CD14-positive monocyte (primary cell): ENCODE results near the gene SPTBN1. TPM values are rescaled to one million over a fixed set of nuclear protein-coding genes. Genes with fewer than 3 reads are reported as not detected.

Source experiments
- DNase-seq, 3 donors: peaks; one replicate each; pipeline ENCODE4 v3.0.0-alpha.2; 2011 to 2022
- H2AFZ ChIP-seq: 2 replicates; pipeline ENCODE4 v1.6.0; 2012; ENCODE audit warnings: mild to moderate bottlenecking, low read depth, low read length, inconsistent platforms; ENCODE audit not compliant: insufficient read depth, poor library complexity, severe bottlenecking
- H3K27ac ChIP-seq, 2 donors: 1 replicate in 1 of 2; 2 replicates in 1 of 2; pipeline ENCODE4 v1.5.1; 2012 to 2013; ENCODE audit warnings: low read length in 2 of 2, control low read depth in 1 of 2, inconsistent platforms in 1 of 2, low read depth in 1 of 2, mild to moderate bottlenecking in 1 of 2
- H3K27me3 ChIP-seq, 2 donors: one replicate each; pipeline versions ENCODE4 v1.6.0 to v1.6.1; 2011 to 2013; ENCODE audit warnings: low read length in 2 of 2; ENCODE audit not compliant: control insufficient read depth in 2 of 2, insufficient read depth in 2 of 2
- H3K36me3 ChIP-seq, 2 donors: replicated peaks in 1 of 2; 1 replicate in 1 of 2; 2 replicates in 1 of 2; pipeline versions ENCODE4 v1.5.1 to v1.6.1; 2012 to 2013; ENCODE audit warnings: low read length in 2 of 2, control low read depth in 1 of 2, inconsistent platforms in 1 of 2, mild to moderate bottlenecking in 1 of 2; ENCODE audit not compliant: insufficient read depth in 2 of 2, control insufficient read depth in 1 of 2
- H3K4me1 ChIP-seq, 2 donors: 1 replicate in 1 of 2; 2 replicates in 1 of 2; pipeline versions ENCODE4 v1.5.1 to v1.6.1; 2012 to 2013; ENCODE audit warnings: low read length in 2 of 2, control low read depth in 1 of 2, inconsistent platforms in 1 of 2, mild to moderate bottlenecking in 1 of 2, moderate library complexity in 1 of 2; ENCODE audit not compliant: insufficient read depth in 2 of 2, control insufficient read depth in 1 of 2
- H3K4me2 ChIP-seq: replicated peaks from 2 replicates; pipeline ENCODE3; 2012; ENCODE audit warnings: low read length, moderate library complexity, mild to moderate bottlenecking; ENCODE audit not compliant: poor library complexity, severe bottlenecking; ENCODE audit errors: extremely low read depth
- H3K4me3 ChIP-seq, 3 experiments: fragments of 200-600 bp in 1 of 3; sonication (generic) in 1 of 3; replicated peaks in 1 of 3; 1 replicate in 2 of 3; 2 replicates in 1 of 3; pipeline ENCODE4 v1.5.1; 2011 to 2013; ENCODE audit warnings: low read length in 3 of 3, mild to moderate bottlenecking in 3 of 3, control low read depth in 2 of 3, low read depth in 2 of 3, inconsistent platforms in 1 of 3, moderate library complexity in 1 of 3
- H3K79me2 ChIP-seq: 2 replicates; pipeline ENCODE4 v1.6.0; 2012; ENCODE audit warnings: mild to moderate bottlenecking, control low read depth, inconsistent platforms, low read length, moderate library complexity; ENCODE audit not compliant: insufficient read depth
- H3K9ac ChIP-seq: 2 replicates; pipeline ENCODE4 v1.6.0; 2017; ENCODE audit warnings: low read length, mild to moderate bottlenecking; ENCODE audit not compliant: insufficient read depth, poor library complexity, severe bottlenecking
- H3K9me3 ChIP-seq, 2 donors: replicated peaks in 1 of 2; 1 replicate in 1 of 2; 2 replicates in 1 of 2; pipeline versions ENCODE4 v1.5.1 to v1.6.1; 2012 to 2013; ENCODE audit warnings: low read length in 2 of 2, control low read depth in 1 of 2; ENCODE audit not compliant: control insufficient read depth in 1 of 2, insufficient read depth in 1 of 2
- H4K20me1 ChIP-seq: 2 replicates; pipeline ENCODE4 v1.6.0; 2012; ENCODE audit warnings: mild to moderate bottlenecking, low read length, control low read depth, moderate library complexity; ENCODE audit not compliant: insufficient read depth
- H3K27ac Mint-ChIP-seq, 7 donors: one replicate each; pipeline ENCODE4 v1.8.0; 2020; ENCODE audit warnings: mild to moderate bottlenecking in 7 of 7, mixed read lengths in 7 of 7, moderate library complexity in 6 of 7, inconsistent platforms in 2 of 7
- H3K27me3 Mint-ChIP-seq, 3 donors: one replicate each; pipeline ENCODE4 v1.8.0; 2021 to 2022; ENCODE audit warnings: low read depth in 3 of 3, mild to moderate bottlenecking in 3 of 3, mixed read lengths in 3 of 3, moderate library complexity in 3 of 3, inconsistent platforms in 1 of 3
- H3K36me3 Mint-ChIP-seq, 2 donors: one replicate each; pipeline ENCODE4 v1.8.0; 2020; ENCODE audit warnings: mixed read lengths in 2 of 2, inconsistent platforms in 1 of 2, mild to moderate bottlenecking in 1 of 2
- H3K4me1 Mint-ChIP-seq: one replicate; pipeline ENCODE4 v1.8.0; 2020; ENCODE audit warnings: mild to moderate bottlenecking, mixed read lengths
- H3K4me3 Mint-ChIP-seq, 2 donors: one replicate each; pipeline ENCODE4 v1.8.0; 2020; ENCODE audit warnings: mild to moderate bottlenecking in 2 of 2, mixed read lengths in 2 of 2, moderate library complexity in 1 of 2
- H3K9me3 Mint-ChIP-seq, 7 donors: one replicate each; pipeline ENCODE4 v1.8.0; 2020 to 2022; ENCODE audit warnings: mixed read lengths in 7 of 7, mild to moderate bottlenecking in 6 of 7, moderate library complexity in 6 of 7, inconsistent platforms in 2 of 7
- CTCF ChIP-seq: fragments of 200-600 bp; IDR thresholded peaks from one replicate; pipeline ENCODE4 v1.8.0; 2022; ENCODE audit warnings: antibody characterized with exemption, mild to moderate bottlenecking
- WGBS: methylation state at CpG from one replicate; pipeline ENCODE4 v1.1.5; 2013; ENCODE audit warnings: missing lambda C conversion rate; ENCODE audit not compliant: insufficient coverage; 5-methylcytosine and 5-hydroxymethylcytosine counted together
- intact Hi-C, 2 donors: fragments of 100-400 bp; cut with micrococcal nuclease; formaldehyde crosslinking; loops; one replicate each; pipeline versions ENCODE4 v1.15.0 to v1.15.1; 2023
- polyA plus RNA-seq, 3 donors: library from polyadenylated mRNA; depleted of rRNA in 1 of 3; unstranded in 2 of 3; stranded (reverse) in 1 of 3; fragments of 300-500 nt in 2 of 3; fragments of >200 nt in 1 of 3; fragmentation: Illumina TruSeq in 2 of 3; gene quantifications; 1 replicate in 2 of 3; 2 replicates in 1 of 3; pipeline ENCODE4 v1.2.3, GENCODE V29; 2012 to 2021

SPTBN1 gene
- polyA plus RNA-seq, 3 donors: 0.79 to 2.8 (median 1.7) TPM

- no peak for TF ChIP-seq CTCF
- intact Hi-C loops: loop anchor here (5.0 to 10.0 kb wide), 4 partner anchors 52 to 202 kb away; partner anchors contain the start of gene EML6 (in 1 of the 2)
- H3K9me3 ChIP-seq: no peaks in the 10 kb centered on the region
- H3K27ac Mint-ChIP-seq: no peak overlapping the region
- no peak for DNase-seq
- no peak overlapping the region for H3K9ac ChIP-seq
- H3K36me3 Mint-ChIP-seq: no peaks in the 10 kb centered on the region
- no peak overlapping the region for H3K4me2 ChIP-seq
- H2AFZ ChIP-seq: no peak overlapping the region
- peaks cover 6 to 7% of the 10 kb centered on the region in 2 donors for H3K4me1 ChIP-seq
- H3K4me1 Mint-ChIP-seq: peaks cover 12% of the 10 kb centered on the region
- no peaks in the 10 kb centered on the region for H3K36me3 ChIP-seq
- H3K4me3 ChIP-seq: no peak overlapping the region
- H4K20me1 ChIP-seq: no peaks in the 10 kb centered on the region
- H3K79me2 ChIP-seq: no peaks in the 10 kb centered on the region
- WGBS: no CpG with 5 or more reads among the region's 3 CpGs
- no peak overlapping the region for H3K27ac ChIP-seq
- H3K27me3 ChIP-seq: no peaks in the 10 kb centered on the region
- H3K27me3 Mint-ChIP-seq: no peaks in the 10 kb centered on the region
- no peak overlapping the region for H3K4me3 Mint-ChIP-seq
- H3K9me3 Mint-ChIP-seq: no peaks in the 10 kb centered on the region
Measured at GRCh38 chr2:54520687-54521086, 64.6 kb downstream of the SPTBN1 start.

DNA sequence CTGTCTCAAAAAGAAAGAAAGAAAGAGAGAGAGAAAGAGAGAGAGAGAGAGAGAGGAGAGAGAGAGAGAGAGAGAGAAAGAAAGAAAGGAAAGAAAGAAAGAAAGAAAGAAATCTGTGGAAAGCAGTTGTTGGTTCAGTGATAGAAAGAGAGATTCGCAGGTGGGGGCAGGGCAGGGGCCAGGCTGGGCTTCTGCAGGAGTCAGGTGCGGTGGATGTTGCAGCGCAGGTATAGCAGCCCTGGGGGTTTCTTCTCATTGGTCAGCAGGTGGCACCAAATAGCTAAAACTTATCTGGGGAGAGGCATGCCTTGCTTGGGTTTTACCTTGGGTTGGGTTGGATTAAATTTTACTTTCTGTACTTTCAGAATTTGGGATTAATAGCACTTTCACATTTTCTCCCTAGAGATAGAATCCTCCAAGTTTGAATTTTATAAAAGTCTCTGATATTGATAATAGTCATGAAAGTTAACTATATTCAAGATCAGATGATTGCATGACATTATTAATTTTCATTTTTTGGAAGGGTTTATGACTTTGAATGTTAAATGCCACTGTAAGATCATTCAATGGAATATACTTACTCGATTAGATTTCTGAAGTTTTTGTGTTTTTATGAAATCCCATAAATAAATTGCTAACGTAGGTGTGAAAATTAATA, 66.6 kb downstream of the SPTBN1 start:
- Mint-ChIP-seq H3K27ac (no peak overlapping the region), H3K27me3 (peaks cover 0 to 2% (median 0%) of the 10 kb centered on the region in 3 donors), H3K9me3 (no peaks in the 10 kb centered on the region), H3K4me1 (peaks cover 12% of the 10 kb centered on the region), H3K4me3 (peak overlapping the region in 1 of 2 donors; percentile 39), H3K36me3 (no peaks in the 10 kb centered on the region)
- H3K9me3 ChIP-seq: no peaks in the 10 kb centered on the region
- no peak overlapping the region for H2AFZ ChIP-seq
- H3K4me3 ChIP-seq: no peak overlapping the region
- no peaks in the 10 kb centered on the region for H3K27me3 ChIP-seq
- no peak overlapping the region for H3K27ac ChIP-seq
- intact Hi-C loops: loop anchor here (2.0 to 10.0 kb wide), 5 partner anchors 50 to 200 kb away; partner anchors contain the start of gene EML6 (in 1 of the 2)
- 8% methylated on average over 3 of the region's 5 CpGs for WGBS
- DNase-seq: peak; percentile 43 to 74 (median 66)
- H3K4me2 ChIP-seq: no peak overlapping the region
- H3K79me2 ChIP-seq: no peaks in the 10 kb centered on the region
- H4K20me1 ChIP-seq: no peaks in the 10 kb centered on the region
- TF ChIP-seq CTCF: peak; percentile 76
- peaks cover 6 to 7% of the 10 kb centered on the region in 2 donors for H3K4me1 ChIP-seq
- H3K36me3 ChIP-seq: no peaks in the 10 kb centered on the region
- H3K9ac ChIP-seq: no peak overlapping the region
